Muscle layer of colon (tissue), 2 donors: ENCODE measurements around the gene PHF12.

Source experiments
- H3K27ac ChIP-seq: one replicate; pipeline ENCODE4 v1.7.0; 2013; ENCODE audit warnings: low read depth, mild to moderate bottlenecking, low read length, moderate library complexity
- H3K27me3 ChIP-seq, 2 donors: one replicate each; pipeline ENCODE4 v1.7.0; 2013; ENCODE audit warnings: low read length in 2 of 2, mild to moderate bottlenecking in 2 of 2; ENCODE audit not compliant: insufficient read depth in 2 of 2, control insufficient read depth in 1 of 2
- H3K36me3 ChIP-seq: one replicate; pipeline ENCODE4 v1.7.0; 2013; ENCODE audit warnings: mild to moderate bottlenecking, low read length; ENCODE audit not compliant: insufficient read depth
- H3K4me1 ChIP-seq: one replicate; pipeline ENCODE4 v1.7.0; 2013; ENCODE audit warnings: mild to moderate bottlenecking, low read length; ENCODE audit not compliant: insufficient read depth
- H3K4me3 ChIP-seq, 2 donors: one replicate each; pipeline ENCODE4 v1.7.0; 2013; ENCODE audit warnings: low read length in 2 of 2, low read depth in 1 of 2, mild to moderate bottlenecking in 1 of 2, moderate library complexity in 1 of 2
- H3K9ac ChIP-seq: one replicate; pipeline ENCODE4 v1.7.0; 2013; ENCODE audit warnings: low read length
- H3K9me3 ChIP-seq: one replicate; pipeline ENCODE4 v1.7.0; 2013; ENCODE audit warnings: mild to moderate bottlenecking, low read length
- donor health status: abdominal sarcoma.
- donor health status: Adenocarcinoma of cecum.

PHF12 gene

GRCh38 chr17:28874750-28875149 is 76.6 kb downstream of the PHF12 start:
- H3K27ac ChIP-seq = no peak overlapping the region
- peaks cover 17% of the 10 kb centered on the region for H3K36me3 ChIP-seq
- H3K4me3 ChIP-seq = no peak overlapping the region
- no peaks in the 10 kb centered on the region for H3K27me3 ChIP-seq
- H3K4me1 ChIP-seq = no peaks in the 10 kb centered on the region
- no peaks in the 10 kb centered on the region for H3K9me3 ChIP-seq
- H3K9ac ChIP-seq = no peak overlapping the region

DNA sequence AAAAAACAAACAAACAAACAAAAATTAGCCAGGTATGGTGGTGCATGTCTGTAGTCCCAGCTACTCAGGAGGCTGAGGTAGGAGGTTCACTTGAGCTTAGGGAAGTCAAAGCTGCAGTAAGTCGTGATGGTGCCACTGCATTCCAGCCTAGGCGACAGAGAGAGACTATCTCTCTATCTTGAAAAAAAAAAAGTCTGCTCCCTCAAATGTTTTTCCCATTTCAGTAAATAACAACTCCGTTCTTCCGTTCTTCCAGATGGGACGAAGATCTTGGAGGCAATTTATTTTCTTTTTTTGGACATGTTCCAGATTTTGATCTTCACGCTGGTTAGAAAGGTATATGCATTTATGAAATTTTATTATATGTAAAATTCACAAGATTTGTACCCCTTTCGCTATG is 77.5 kb downstream of the PHF12 start:
- H3K36me3 ChIP-seq = peaks cover 8% of the 10 kb centered on the region
- no peaks in the 10 kb centered on the region for H3K27me3 ChIP-seq
- H3K9me3 ChIP-seq = no peaks in the 10 kb centered on the region
- no peak overlapping the region for H3K9ac ChIP-seq
- H3K4me3 ChIP-seq = no peak overlapping the region
- H3K27ac ChIP-seq = no peak overlapping the region
- no peaks in the 10 kb centered on the region for H3K4me1 ChIP-seq

GRCh38 chr17:28871056-28871579 is 80.2 kb downstream of the PHF12 start:
- Histone ChIP-seq H3K27me3 (no peaks in the 10 kb centered on the region), H3K4me3 (no peak overlapping the region), H3K36me3 (no peaks in the 10 kb centered on the region), H3K4me1 (no peaks in the 10 kb centered on the region), H3K27ac (no peak overlapping the region), H3K9ac (no peak overlapping the region), H3K9me3 (no peaks in the 10 kb centered on the region)

DNA sequence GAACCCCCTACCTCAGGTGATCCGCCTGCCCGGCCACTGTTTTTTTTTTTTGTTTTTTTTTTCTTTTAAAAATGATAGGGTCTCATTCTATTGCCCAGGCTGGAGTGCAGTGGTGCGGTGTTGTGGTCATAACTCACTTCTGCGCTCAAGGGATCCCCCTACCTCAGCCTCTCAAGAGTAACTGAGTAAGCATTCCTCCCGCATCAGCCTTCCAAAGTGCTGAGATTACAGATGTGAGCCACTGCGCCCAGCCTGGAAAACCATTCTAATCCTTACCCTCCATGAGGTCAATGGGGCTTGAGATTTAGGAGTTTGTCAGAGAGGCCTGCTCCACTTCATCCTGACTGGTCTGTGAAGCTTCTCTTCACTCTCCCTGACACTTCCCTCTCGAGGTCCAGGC is 84.0 kb downstream of the PHF12 start:
- no peaks in the 10 kb centered on the region for H3K4me1 ChIP-seq
- no peak overlapping the region for H3K27ac ChIP-seq
- no peaks in the 10 kb centered on the region for H3K36me3 ChIP-seq
- no peaks in the 10 kb centered on the region for H3K27me3 ChIP-seq
- no peaks in the 10 kb centered on the region for H3K9me3 ChIP-seq
- H3K9ac ChIP-seq = no peak overlapping the region
- no peak overlapping the region for H3K4me3 ChIP-seq

GRCh38 chr17:28865946-28866752 is 85.2 kb downstream of the PHF12 start:
- no peaks in the 10 kb centered on the region for H3K4me1 ChIP-seq
- no peak overlapping the region for H3K27ac ChIP-seq
- no peak overlapping the region for H3K9ac ChIP-seq

GRCh38 chr17:28864991-28865849 is 86.1 kb downstream of the PHF12 start:
- H3K9ac ChIP-seq = no peak overlapping the region
- H3K4me1 ChIP-seq = no peaks in the 10 kb centered on the region
- peaks cover 6% of the 10 kb centered on the region for H3K36me3 ChIP-seq
- no peak overlapping the region for H3K27ac ChIP-seq
- H3K27me3 ChIP-seq = no peaks in the 10 kb centered on the region
- H3K4me3 ChIP-seq = no peak overlapping the region
- no peaks in the 10 kb centered on the region for H3K9me3 ChIP-seq

More at GRCh38 chr17:28865946-28866752, 85.2 kb downstream of the PHF12 start:
- Histone ChIP-seq H3K36me3 (no peaks in the 10 kb centered on the region), H3K9me3 (no peaks in the 10 kb centered on the region), H3K4me3 (no peak overlapping the region), H3K27me3 (no peaks in the 10 kb centered on the region)

DNA sequence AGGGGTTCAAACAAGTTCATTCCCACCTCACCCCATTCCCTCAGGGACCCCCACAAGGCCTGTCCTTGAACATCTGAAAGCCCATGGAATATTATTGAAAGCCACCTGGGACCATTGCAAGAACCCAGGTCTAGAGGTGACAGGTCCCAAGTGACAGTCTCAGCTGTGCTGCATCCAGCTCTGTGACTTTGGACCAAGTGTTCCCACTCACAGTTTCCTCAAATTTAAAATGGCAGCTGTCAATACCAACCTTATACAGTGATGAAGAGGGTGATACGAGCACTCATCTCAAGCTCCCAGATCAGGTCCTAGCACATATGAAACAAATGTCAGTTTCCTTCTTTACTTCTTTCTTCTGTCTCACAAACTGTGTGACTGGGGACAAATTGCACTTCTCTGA is 87.4 kb downstream of the PHF12 start:
- no peak overlapping the region for H3K27ac ChIP-seq
- H3K36me3 ChIP-seq = peaks cover 11% of the 10 kb centered on the region
- no peak overlapping the region for H3K9ac ChIP-seq
- H3K9me3 ChIP-seq = no peaks in the 10 kb centered on the region
- H3K4me1 ChIP-seq = no peaks in the 10 kb centered on the region
- no peak overlapping the region for H3K4me3 ChIP-seq
- H3K27me3 ChIP-seq = no peaks in the 10 kb centered on the region

GRCh38 chr17:28862561-28862960 is 88.8 kb downstream of the PHF12 start:
- no peak overlapping the region for H3K4me3 ChIP-seq
- no peaks in the 10 kb centered on the region for H3K9me3 ChIP-seq
- H3K9ac ChIP-seq = no peak overlapping the region
- no peaks in the 10 kb centered on the region for H3K27me3 ChIP-seq
- peaks cover 25% of the 10 kb centered on the region for H3K36me3 ChIP-seq
- H3K4me1 ChIP-seq = no peaks in the 10 kb centered on the region
- H3K27ac ChIP-seq = no peak overlapping the region

DNA sequence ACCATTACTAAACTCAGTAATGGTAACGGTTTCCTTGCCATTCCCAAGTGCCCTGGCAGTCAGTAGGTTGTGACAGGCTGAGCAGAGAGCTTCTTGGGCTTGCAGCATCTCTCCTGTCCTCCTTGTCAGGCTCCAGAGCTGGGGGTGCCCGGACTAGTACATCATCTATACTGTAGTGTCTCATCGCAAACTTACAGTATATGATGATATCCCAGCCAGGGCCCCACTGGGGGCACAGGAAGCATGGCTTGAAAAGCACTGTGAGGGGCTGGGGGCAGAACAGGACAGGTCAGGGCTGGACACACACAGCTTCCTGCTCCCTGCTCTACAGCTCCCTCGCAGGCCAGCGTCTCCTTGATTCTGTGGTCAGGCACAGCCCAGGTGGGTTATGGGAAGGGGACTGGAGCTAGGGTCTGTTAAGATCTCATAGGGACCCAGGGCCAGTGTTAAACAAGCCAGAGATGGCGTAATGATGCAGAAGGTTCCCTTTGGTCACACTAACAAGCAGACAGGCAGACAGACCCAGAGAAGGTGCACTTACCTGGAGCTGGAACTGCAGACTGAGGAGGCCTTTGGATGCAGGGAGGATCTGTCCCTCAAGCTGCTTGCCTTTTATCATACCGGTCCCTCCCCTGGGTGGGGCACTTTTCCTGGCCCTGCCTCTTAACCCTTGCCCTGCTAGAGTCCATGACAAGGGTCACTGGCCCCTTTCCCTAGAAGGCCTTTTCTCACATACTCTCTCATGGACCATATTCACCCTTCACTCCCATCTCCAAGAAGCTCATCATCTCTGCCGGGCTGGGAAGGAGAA is 89.7 kb downstream of the PHF12 start:
- no peak overlapping the region for H3K9ac ChIP-seq
- H3K36me3 ChIP-seq = peaks cover 25% of the 10 kb centered on the region
- H3K9me3 ChIP-seq = no peaks in the 10 kb centered on the region
- no peak overlapping the region for H3K4me3 ChIP-seq
- H3K27ac ChIP-seq = no peak overlapping the region
- H3K4me1 ChIP-seq = no peaks in the 10 kb centered on the region
- H3K27me3 ChIP-seq = no peaks in the 10 kb centered on the region

GRCh38 chr17:28860363-28860808 is 90.9 kb downstream of the PHF12 start:
- no peaks in the 10 kb centered on the region for H3K9me3 ChIP-seq
- H3K36me3 ChIP-seq = peaks cover 29% of the 10 kb centered on the region
- H3K9ac ChIP-seq = no peak overlapping the region
- H3K4me3 ChIP-seq = no peak overlapping the region
- no peaks in the 10 kb centered on the region for H3K27me3 ChIP-seq
- no peak overlapping the region for H3K27ac ChIP-seq
- peaks cover 4% of the 10 kb centered on the region for H3K4me1 ChIP-seq
